GM21825 (cell line): Measurements from ENCODE around the gene CINP.
"Not testable (repeated sequence)": the region's sequence is repeated elsewhere in the genome, so short reads cannot be mapped to it uniquely, and the experiment has no call there.

ENCODE experiments used
- ATAC-seq: cut with Tn5 transposase; IDR thresholded peaks from one replicate; pipeline ENCODE4 v1.9.1; 2021; ENCODE audit warnings: mild to moderate bottlenecking, moderate library complexity; ENCODE audit not compliant: unreplicated experiment

Gene CINP

DNA sequence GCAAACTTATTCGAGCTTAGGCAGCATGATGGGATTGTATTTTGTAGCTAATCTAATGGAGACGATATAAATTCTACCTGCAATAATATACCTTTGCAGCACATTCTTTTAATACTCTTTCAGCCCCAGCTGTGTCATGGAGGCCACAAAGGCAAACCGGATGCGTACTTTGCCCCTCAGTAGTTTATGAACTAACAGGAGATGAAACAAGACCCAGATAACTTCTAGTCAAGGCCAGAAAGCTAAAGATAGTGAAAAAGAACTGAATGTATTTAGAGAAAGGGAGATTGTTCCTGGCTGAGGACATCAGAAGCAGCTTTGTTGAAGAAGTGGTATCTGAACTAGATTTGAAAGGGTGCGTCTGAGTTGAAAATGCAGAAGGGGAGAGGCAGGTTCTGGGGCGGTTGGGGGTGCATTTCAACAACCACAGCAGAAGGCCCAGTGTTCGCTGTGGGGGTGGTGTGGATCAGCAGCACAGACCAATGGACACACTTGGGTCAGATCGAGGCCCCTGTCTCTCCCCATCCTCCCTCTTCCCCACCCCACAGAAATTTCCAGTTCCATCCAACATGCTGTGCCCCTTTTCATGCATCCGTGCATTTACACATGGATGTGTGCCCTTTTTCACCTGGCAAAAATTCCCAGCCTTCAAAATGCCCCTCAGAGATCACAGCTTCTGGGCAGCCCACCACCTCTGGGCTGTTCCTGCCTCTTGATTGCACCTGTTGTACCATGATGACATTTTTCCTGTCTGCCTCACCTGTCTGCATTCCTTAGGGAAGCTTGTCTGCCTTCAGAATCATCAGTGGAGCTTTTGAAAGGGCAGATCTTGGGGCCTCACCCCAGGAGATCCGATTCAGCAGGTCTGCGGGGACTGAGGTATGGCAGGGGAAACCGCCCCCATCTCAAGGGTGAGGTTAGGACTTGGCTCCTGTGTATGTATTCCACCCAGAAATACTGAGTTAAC is 41.0 kb downstream of the CINP start:
- ATAC-seq = no peak

DNA sequence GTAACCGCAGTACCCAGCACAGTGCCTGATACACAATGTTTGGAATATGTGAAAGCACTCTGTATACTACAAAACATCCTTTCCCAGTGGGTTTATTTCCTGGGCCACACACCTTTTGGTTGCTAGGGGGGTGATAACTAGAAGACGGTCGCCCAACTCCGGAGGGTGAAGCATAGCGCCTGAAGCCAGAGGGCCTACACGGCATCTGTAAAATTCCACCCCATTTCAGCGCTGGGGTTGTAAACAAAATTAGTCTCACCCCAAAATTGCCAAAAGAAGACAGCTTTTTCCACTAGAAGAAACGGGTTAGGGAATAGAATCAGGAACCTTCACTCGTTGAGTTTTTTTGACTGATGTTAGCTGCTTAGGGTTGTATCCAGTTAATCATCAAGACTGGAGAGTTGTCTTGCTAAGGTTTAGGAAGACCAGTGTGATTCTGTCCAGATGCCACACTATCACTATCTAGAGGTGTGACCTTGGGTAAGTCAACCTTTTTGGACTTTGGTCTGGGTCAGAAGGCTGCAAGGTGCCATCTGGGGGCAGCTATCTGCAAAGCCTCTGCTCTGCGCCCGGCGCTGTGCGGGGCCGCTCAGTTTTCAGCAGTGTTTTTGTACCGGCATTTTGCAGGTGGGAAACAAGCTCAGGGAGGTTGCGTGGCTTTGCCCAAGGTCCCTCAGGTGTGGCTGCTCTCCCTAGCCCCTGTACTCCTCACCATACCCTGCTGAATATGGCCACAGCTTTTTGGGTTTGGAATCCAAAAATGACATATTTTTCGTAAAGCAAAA is 41.8 kb downstream of the CINP start:
- no peak for ATAC-seq

DNA sequence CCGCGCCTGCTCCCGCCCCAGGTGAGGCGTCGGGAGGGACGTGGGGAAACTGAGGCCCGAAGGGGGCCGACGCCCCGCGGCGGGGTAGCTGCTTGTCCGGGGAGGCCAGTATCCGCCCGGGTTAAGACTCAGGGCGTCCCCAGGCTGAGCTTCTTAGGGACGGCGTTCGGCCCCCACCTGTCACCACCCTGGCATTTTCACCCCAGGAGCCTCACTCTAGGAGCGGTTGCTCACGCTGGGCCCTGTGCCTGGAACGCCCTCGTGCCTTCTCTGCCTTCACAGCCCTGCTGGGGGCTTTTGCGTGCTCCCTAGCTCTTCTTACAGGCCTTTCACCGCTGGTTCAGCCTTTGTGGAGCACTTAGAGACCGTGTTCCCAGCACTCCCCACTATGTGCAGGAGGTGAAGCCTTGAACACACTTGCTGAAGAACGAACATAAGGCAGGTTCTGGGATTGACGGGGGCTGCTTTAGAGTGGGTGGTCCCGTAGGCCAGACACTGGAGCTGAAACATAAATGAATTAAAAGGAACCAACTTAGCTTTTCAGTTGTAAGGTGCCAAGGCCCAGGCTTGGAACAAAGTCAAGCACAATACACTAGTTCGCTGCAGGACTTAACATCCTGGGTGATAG is 42.5 kb downstream of the CINP start:
- peak; percentile 3 for ATAC-seq

DNA sequence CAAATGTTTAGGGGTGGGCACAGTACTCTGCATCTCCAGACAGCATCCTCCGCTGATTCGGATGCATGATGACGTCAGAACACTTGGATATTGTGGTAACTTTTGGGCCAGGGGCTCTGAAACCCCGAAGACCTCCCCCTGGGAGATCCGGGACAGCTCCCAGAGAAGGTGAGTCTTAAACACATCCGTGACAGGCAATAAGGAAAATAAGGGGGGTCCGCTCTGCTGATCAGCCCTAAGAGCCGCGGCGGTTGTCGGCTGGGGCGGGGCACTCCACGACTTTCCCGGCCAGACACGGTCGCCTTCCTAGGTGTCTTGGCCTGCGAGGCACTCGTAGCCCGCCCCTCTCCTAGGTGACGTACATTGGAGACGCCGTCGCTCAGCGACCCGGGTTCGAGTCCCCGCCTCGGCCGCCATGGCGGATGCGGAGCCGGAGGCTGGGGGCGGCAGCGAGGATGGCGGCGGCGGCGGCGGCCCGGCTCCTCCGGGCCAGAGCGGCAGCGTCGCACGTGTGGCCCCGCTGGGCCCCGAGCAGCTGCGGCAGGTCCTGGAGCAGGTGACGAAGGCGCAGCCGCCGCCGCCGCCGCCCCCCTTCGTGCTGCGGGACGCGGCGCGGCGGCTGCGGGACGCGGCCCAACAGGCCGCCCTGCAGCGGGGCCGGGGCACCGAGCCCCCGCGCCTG is 43.2 kb downstream of the CINP start, which contains the start of gene ZNF839:
ZNF839 (plus strand) TSS at position 396 of the 682 bp plus-strand sequence; CDS start at position 416, 20 bp downstream.
- ATAC-seq = peak; percentile 48

DNA sequence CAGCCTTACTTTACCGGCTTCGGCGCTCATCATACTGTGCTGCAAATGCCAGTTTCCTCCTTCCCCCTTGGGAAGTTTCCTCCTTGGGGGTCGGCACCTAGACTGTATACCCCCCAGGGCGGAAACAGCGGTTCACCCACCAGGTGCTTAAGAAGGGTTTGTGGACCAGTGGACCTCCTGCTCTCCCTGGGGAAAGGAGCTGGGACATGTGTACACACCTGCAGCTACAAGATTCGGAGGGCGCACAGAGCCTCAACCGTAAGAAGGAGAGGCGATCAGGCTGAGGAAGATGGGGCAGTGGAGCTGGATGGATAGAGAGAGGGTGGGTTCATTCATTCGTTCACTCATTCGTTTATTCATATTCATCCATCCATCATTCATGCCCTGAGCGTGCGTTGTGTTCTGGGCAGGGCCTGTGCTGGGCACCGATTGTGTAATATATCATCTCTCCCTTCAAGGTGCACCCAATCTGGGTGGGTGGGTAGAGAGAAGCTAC is 43.9 kb downstream of the CINP start:
- ATAC-seq = no peak

DNA sequence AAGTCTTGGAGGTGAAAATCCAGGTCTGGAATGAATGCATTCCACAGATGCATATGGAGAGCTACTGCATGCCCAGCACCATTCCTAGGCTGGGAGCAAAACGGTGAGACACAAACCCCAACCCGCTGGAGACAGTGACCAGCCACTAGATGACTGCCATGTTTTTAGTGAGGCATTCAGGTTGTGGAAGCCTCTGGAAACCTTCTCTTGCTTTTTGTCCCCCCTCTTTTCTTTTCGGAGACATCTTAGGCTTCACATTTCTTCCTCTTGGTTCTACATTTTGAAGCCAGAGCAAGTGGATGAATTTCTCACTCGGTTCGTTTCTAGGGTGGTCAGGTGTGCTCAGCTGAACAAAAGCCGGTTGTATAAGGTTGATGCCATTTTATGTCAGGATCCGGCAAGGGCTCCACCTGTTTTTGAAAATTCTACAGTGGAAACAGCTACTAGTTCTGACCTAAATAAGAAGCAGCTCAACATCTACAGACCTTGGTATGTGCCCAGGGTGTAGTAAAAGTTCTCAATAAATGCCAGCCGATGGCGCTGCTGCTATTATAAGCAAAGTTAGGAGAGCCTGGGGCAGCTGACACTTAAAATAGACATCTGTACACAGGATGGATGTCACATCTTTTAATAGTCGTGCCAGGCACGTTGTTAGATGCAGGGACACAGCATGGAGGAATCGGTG is 45.0 kb downstream of the CINP start:
- ATAC-seq = no peak

DNA sequence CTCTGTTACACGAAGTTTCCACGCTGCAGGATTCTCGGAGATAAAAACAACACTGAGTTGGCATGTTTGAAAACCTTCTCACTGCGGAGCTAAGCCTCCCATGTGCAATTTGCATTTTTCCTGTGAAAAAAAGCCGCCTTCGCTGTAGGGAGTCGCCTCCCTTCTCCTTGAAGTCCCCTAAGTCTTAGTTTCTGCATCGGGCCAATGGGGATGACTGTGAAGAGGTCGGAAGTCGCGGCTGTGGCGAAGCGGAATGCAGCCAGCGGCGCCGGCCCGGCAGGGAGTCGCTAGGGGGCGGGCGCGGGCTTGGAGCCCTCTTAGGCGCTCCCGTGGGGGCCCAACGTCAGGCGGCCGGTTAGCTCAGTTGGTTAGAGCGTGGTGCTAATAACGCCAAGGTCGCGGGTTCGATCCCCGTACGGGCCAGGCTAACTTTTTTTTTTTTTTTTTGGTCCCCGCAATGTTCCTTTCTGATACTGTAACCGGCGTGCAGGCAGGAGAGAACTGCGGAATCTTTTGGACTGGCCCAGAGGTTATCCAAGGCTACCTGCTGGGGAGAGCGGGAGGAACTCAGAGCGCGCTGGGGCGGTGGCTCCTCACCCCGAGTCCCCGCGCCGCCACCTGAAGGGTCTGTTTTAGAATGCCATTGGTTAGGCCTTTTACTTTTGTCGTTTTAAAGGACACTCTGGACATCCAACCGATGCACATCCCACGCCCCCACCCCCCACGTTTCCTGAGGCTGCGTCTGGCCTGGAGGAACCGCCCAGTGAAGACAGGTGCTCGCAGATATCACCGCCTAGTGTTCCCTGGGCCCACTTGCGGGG is 45.7 kb downstream of the CINP start:
- ATAC-seq = peak; percentile 53

DNA sequence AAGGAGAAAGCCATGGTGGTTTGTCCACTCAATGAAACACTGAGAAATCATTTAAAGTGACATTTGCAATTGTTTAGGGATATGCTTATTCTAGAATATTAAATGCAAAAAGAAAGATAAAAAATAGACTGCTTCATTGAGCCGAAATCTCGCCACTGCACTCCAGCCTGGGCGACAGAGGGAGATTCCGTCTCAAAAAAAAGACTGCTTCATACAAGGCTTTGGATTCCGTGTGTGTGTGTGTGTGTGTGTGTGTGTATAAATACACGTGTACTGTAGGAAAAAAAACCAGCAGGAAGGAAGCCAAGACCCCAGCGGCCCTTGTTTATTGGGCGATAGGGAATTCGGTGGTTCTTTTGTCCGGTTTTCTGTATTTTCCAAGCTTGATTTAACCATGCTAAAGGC is 46.4 kb downstream of the CINP start:
- ATAC-seq = no peak

DNA sequence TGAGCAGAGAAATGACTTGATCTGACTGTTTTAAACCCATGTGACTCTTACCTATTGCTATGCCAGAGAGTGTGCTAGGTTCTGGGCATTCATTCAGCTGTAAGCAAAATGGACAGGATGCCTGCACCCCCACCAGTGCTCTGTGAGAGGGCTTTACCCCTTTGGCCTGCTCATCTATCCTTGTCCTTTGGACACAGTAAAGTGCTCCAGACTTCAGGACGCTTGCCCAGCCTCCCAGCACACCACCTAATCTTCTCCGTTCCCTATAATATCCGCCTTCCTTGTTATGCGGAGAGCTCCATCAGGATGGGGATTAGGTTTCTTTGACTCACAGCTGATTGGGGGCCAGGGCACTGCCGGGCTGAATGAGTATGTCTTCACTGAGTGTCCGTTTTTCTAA is 47.6 kb downstream of the CINP start:
- ATAC-seq = no peak

DNA sequence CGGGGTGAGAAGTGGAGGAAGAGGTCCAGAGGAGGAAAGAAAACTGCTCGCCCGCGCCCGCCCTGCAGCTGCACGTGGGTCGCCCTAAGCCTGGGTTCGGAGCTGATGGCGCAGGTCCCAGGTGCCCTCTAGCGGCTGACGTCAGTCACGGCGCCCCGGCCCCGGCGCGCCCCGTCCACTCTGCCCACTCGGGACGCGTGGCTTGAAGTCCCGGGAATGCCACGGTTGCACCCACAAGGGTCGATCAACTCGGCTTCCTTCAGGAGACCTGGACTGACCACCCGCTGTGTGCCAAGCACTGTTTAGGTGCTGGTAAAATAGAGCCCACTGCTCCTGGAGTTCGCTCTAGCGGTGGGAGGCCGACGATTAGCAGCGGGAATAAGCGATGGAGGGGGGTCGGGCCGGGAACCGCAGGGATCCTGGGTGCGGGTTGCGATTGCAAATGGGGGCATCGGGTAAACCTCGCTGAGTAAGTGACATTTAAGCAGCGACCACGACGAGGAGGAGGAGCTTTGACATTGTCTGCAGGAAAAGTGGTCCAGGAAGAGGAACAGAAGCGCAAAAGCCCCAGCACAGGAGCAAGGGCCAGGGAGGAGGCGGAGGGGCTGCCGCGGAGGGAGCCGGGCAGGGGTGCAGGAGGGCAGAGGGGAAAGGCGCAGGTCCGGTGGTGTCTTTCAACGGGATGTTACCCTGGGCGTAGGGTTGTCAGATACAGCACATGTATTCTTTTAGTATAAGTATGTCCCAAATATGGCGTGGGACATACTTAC is 48.3 kb downstream of the CINP start:
- peak; percentile 49 for ATAC-seq

DNA sequence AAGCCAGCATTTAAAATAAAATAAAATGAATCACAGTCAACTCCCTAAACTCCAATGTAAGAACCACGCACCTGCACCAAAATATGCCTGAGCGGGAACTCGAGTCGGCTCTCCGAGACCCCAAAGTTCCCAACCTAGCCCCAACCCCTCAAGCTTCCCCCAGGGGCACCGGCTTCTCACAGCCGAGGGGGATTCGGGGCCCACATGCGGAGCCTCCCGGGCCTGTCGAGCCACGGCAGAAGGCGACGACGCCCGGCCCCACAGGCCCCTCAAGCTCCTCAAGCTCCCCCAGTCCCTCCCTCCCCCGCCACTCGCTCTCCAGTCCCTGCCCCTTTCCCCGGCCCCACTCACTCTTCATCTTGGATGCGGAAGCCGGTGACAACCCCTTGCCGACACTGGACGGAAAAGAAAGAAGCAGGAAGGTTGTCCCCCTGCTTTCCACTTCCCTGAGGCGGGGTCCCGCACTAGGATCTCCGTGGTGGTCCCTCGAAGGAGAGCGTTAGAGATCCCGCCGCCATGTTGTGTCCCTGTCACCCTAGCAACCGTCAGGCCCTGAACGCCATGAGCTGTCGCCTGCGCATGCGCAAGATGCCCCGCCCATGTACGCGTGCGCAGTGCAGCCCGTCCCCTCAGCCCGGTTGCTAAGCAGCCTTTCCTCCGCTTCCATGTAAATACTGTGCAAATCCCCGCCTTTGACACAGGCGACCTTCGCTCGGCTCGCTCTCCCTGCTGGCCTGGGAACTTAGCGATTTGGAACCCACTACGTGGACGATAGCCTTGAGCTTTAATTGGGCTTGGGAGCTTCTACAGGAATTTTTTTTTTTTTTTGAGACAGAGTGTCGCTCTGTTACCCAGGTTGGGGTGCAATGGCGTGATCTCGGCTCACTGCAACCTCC is 57.8 kb downstream of the CINP start, which contains the start of gene MOK:
MOK (minus strand) TSS at position 554 of the 896 bp plus-strand sequence; CDS start at position 358, 196 bp downstream.
- peak; percentile 82 for ATAC-seq

DNA sequence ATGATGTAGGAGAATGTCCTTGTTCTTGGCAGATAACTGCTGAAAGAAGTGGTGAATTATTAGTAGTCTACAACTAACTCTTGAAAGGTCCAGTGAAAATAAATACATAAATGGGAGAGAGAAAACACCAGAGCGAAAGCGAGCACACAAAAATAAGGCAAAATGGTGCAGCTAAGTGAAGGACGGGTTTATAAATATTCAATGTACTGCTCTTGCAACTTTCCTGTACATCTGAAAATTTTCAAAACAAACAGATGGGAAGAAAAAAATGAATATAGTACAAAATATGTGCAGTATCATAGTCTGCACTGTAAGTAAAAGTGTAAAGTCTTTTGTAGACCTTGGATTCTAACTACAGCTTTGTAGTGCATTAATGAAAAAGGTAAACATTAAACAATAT is 59.0 kb downstream of the CINP start:
- no peak for ATAC-seq

DNA sequence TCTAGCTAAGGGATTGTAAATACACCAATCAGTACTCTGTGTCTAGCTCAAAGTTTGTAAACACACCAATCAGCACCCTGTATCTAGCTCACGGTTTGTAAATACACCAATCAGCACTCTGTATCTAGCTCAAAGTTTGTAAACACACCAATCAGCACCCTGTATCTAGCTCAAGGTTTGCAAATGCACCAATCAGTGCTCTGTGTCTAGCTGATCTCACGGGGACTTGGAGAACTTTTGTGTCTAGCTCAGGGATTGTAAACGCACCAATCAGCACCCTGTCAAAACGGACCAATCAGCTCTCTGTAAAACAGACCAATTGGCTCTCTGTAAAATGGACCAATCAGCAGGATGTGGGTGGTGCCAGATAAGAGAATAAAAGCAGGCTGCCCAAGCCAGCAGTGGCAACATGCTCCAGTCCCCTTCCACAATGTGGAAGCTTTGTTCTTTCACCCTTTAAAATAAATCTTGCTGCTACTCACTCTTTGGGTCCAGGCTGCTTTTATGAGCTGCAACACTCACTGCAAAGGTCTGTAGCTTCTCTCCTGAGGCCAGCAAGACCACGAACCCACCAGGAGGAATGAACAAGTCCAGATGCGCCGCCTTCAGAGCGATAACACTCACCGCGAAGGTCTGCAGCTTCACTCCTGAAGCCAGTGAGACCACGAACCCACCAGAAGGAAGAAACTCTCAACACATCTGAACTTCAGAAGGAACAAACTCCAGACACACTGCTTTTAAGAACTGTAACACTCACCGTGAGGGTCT is 64.2 kb downstream of the CINP start:
- not testable (repeated sequence) for ATAC-seq
